ENCODE data around the gene POLR3A. TPM values are rescaled to one million over a fixed set of nuclear protein-coding genes. Genes with fewer than 3 reads are reported as not detected.

POLR3A gene
- total and polyA plus RNA-seq, 12 donors, result 4.2 to 12.5 (median 10.2) TPM

DNA sequence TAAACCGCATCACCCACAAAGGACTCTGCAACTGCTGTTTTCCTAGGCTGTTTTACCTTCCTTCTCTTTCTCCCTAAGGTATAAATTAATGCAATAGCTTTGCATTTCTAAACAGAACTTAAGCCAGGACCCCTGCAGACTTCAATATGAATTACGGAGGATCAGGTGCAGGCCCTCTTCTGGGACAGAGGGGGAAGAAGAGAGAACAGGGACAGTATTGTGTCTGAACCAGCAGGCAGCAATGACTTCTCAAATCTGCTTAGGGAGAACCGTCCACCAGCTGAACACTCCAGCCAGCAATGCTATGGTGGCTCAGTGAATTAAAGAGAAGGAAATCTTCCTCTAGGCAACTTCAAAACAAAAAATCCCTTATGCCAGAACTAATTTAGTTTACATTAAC is 35.7 kb downstream of the POLR3A start:
- H3K27ac ChIP-seq, result no peak overlapping the region
- DNase-seq, result no peak
- H3K4me3 ChIP-seq, result no peak overlapping the region
- ATAC-seq, result no peak
- WGBS, 2 donors, result 96% methylated on average over 3 of the region's 3 CpGs
- no peaks in the 10 kb centered on the region for H3K27me3 ChIP-seq
- no peaks in the 10 kb centered on the region for H3K9me3 ChIP-seq
- peaks cover 0 to 76% (median 48%) of the 10 kb centered on the region in 9 donors for H3K36me3 ChIP-seq
- TF ChIP-seq, protein P1, sequence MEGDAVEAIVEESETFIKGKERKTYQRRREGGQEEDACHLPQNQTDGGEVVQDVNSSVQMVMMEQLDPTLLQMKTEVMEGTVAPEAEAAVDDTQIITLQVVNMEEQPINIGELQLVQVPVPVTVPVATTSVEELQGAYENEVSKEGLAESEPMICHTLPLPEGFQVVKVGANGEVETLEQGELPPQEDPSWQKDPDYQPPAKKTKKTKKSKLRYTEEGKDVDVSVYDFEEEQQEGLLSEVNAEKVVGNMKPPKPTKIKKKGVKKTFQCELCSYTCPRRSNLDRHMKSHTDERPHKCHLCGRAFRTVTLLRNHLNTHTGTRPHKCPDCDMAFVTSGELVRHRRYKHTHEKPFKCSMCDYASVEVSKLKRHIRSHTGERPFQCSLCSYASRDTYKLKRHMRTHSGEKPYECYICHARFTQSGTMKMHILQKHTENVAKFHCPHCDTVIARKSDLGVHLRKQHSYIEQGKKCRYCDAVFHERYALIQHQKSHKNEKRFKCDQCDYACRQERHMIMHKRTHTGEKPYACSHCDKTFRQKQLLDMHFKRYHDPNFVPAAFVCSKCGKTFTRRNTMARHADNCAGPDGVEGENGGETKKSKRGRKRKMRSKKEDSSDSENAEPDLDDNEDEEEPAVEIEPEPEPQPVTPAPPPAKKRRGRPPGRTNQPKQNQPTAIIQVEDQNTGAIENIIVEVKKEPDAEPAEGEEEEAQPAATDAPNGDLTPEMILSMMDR (IDR thresholded peaks at IDR 0.05), result no peak
- intact Hi-C loops (cut with DNase I), result loop anchor here in 1 of 10 donors (5.0 kb wide), 1 partner anchor 146 kb away; no protein-coding TSS in a partner anchor
- H3K4me1 ChIP-seq, result peaks cover 0 to 9% (median 0%) of the 10 kb centered on the region in 9 donors

DNA sequence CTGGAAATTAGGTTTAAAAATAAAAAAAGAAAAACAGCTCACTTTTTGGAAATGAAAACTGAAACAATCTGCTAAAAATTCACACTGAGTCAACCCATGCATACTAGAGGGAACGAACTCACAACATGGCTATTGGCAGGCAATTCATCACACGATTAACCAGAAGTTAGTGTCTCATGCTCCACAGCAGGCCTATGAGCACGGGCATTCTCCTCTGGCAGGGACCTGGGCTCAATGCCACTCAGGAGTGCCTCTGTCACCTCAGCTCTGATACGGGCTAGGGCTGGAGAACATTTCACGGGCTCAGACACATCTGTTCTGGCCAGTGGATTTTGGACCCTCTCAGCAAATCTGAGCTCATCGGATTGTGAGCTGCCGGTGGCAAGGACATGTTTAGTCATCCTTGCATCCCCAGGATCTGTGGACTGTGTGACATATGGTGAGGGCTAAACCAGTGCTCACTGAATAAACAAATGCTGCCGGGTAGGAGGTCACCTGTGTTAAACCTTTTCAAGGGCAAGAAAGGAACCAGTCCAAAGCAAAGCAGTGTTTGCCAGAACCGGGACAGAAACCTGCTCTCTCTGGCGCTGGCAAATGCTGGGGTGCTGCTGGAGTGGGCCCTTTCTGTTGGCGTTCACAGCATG is 40.1 kb downstream of the POLR3A start:
- H3K27me3 ChIP-seq, result no peaks in the 10 kb centered on the region
- H3K27ac ChIP-seq, result peak overlapping the region in 9 of 10 donors; percentile 20 to 77 (median 63)
- no peaks in the 10 kb centered on the region for H3K9me3 ChIP-seq
- WGBS, 2 donors, result 54 to 70% methylated on average over 11 of the region's 11 CpGs
- intact Hi-C loops (cut with DNase I), result loop anchor here in 3 of 10 donors (5.0 to 10.0 kb wide), 2 partner anchors 142 to 144 kb away; no protein-coding TSS in a partner anchor
- H3K4me1 ChIP-seq, result peaks cover 0 to 27% (median 5%) of the 10 kb centered on the region in 9 donors
- H3K36me3 ChIP-seq, result peaks cover 0 to 100% (median 81%) of the 10 kb centered on the region in 9 donors
- peak; percentile 51 to 64 for DNase-seq
- no peak overlapping the region for H3K4me3 ChIP-seq
- ATAC-seq, result peak; percentile 81 to 98 (median 96)
- TF ChIP-seq, protein P1 (IDR thresholded peaks at IDR 0.05), result no peak

DNA sequence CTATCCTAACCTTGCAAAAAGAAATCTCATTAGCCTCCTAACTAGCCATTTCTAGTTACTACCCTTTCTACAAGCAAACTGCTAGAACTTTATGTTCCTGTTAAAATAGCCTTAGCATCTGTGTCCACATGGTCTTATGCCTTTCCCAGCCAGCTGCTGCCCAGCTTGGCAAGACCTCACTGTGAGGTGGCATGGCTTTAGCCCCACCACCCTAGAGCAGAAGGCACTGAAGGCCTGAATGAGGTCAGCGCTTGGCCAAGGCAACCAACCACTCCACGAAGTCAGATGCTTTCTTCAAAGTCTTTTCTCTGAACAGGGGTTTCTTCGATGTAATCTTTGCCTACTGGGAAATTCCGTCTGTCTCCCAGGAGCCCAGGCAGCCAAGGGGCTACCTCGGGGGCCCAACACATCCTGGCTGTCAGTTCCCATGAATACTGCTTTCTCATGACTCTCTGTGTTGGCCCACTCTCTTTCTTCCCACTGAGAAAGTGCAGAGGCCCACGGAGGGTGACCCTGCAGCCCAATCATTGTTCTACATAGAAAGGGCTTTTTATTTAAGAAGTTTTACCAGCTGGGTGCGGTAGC is 41.6 kb downstream of the POLR3A start:
- Histone ChIP-seq H3K27ac (peak overlapping the region in 3 of 10 donors; percentile 61 to 74 (median 63)), H3K36me3 (peaks cover 4 to 100% (median 72%) of the 10 kb centered on the region in 9 donors), H3K9me3 (no peaks in the 10 kb centered on the region), H3K4me1 (peaks cover 0 to 37% (median 14%) of the 10 kb centered on the region in 9 donors), H3K27me3 (no peaks in the 10 kb centered on the region), H3K4me3 (no peak overlapping the region)
- ATAC-seq (no peak), DNase-seq (no peak)
- intact Hi-C loops (cut with DNase I), result loop anchor here in 3 of 10 donors (5.0 to 10.0 kb wide), 2 partner anchors 140 to 143 kb away; no protein-coding TSS in a partner anchor
- WGBS, 2 donors, result 88 to 90% methylated on average over 7 of the region's 7 CpGs
- TF ChIP-seq, protein P1 (IDR thresholded peaks at IDR 0.05), result no peak

DNA sequence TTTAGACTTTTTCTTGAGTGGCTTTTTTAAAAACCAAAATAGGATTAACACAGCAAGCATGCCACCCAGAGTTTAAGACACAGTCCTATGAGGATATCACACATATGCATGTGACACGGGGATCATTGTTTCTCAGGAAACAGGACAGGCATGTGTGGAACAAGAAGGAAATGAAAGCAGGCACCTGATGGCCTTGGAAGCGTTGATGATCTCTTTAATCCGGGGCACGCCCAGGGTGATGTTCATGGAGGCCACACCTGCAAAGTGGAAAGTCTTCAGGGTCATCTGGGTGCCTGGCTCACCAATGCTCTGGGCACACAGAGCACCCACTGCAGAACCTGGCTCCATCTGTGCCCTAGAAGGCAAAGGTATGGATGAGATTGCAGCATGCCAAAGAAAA is 44.3 kb downstream of the POLR3A start:
- Histone ChIP-seq H3K27me3 (no peaks in the 10 kb centered on the region), H3K4me1 (peaks cover 0 to 37% (median 14%) of the 10 kb centered on the region in 9 donors), H3K27ac (no peak overlapping the region), H3K36me3 (peaks cover 4 to 100% (median 67%) of the 10 kb centered on the region in 9 donors), H3K4me3 (no peak overlapping the region), H3K9me3 (no peaks in the 10 kb centered on the region)
- ATAC-seq (no peak), DNase-seq (no peak)
- WGBS, 2 donors, result 81 to 89% methylated on average over 4 of the region's 4 CpGs
- TF ChIP-seq, protein P1 (IDR thresholded peaks at IDR 0.05), result no peak
- intact Hi-C loops (cut with DNase I), result loop anchor here in 3 of 10 donors (5.0 to 10.0 kb wide), 2 partner anchors 138 to 140 kb away; no protein-coding TSS in a partner anchor
